Right lobe of liver (tissue), 6 donors: ENCODE measurements around the gene TCAIM. TPM values are rescaled to one million over a fixed set of nuclear protein-coding genes. Genes with fewer than 3 reads are reported as not detected.
A peak's percentile ranks its signal among the peaks of the same experiment; 100 is the strongest.
"Not testable (repeated sequence)": the region's sequence is repeated elsewhere in the genome, so short reads cannot be mapped to it uniquely, and the experiment has no call there.

Source experiments
- ATAC-seq, 4 donors: fragments of 200-7000 bp; cut with Tn5 transposase; one replicate each; pipeline ENCODE4 v1.9.1; 2020; ENCODE audit warnings: mild to moderate bottlenecking in 4 of 4, moderate library complexity in 4 of 4
- DNase-seq, 3 donors: peaks; one replicate each; pipeline ENCODE4 v3.0.0-alpha.2; 2020
- H3K27ac ChIP-seq, 3 donors: fragments of 200-600 bp; one replicate each; pipeline ENCODE4 v1.8.0; 2022
- H3K27me3 ChIP-seq, 2 donors: fragments of 200-600 bp; one replicate each; pipeline ENCODE4 v1.8.0; 2022
- H3K36me3 ChIP-seq, 4 donors: fragments of 200-600 bp; sonication (generic) in 1 of 4; one replicate each; pipeline versions ENCODE4 v1.5.1 to v1.8.0; 2017 to 2022; ENCODE audit warnings: control low read depth in 1 of 4
- H3K4me1 ChIP-seq, 4 donors: fragments of 200-600 bp; sonication (generic) in 1 of 4; one replicate each; pipeline versions ENCODE4 v1.5.1 to v1.8.0; 2017 to 2022; ENCODE audit warnings: control low read depth in 1 of 4
- H3K4me3 ChIP-seq, 3 donors: fragments of 200-600 bp; one replicate each; pipeline ENCODE4 v1.8.0; 2022
- H3K9me3 ChIP-seq, 4 donors: fragments of 200-600 bp; sonication (generic) in 1 of 4; one replicate each; pipeline versions ENCODE4 v1.5.1 to v1.8.0; 2017 to 2022; ENCODE audit warnings: control low read depth in 1 of 4
- POLR2A ChIP-seq: fragments of 450-650 bp; IDR thresholded peaks from one replicate; pipeline ENCODE4 v1.6.1; 2017; ENCODE audit warnings: antibody characterized with exemption, mild to moderate bottlenecking
- WGBS: methylation state at CpG from one replicate; pipeline ENCODE4 v1.1.6; 2018; ENCODE audit warnings: low coverage, low lambda C conversion rate; ENCODE audit not compliant: insufficient coverage; ENCODE audit errors: missing lambda C conversion rate; 5-methylcytosine and 5-hydroxymethylcytosine counted together
- intact Hi-C, 2 donors: fragments of 100-400 bp; cut with DNase I; formaldehyde crosslinking; loops; one replicate each; pipeline versions ENCODE4 v1.11.2 to v1.14.1; 2022
- total RNA-seq, 6 experiments: library from RNA; depleted of rRNA in 2 of 6; stranded (reverse); fragments of >200 nt in 2 of 6; fragmentation: NEBNext Ultra II Directional in 3 of 6; extraction: Animal tissue kit (Norgen Biotek cat#: 25700) in 3 of 6; gene quantifications; one replicate each; pipeline versions ENCODE4 v1.1.0 to v1.2.4, GENCODE V29; 2016 to 2023
- TF ChIP-seq, protein P1 (sequence below), 4 donors: fragments of 200-600 bp in 3 of 4; fragments of 450-650 bp in 1 of 4; IDR thresholded peaks; one replicate each; pipeline versions ENCODE4 v1.5.1 to v1.8.0; 2016 to 2022; ENCODE audit warnings: antibody characterized with exemption in 4 of 4, mild to moderate bottlenecking in 2 of 4
- donor health status: DM: no; HTN: yes; CAD: no.
- donor health status: DM: no; HTN: no; CAD: no.
- donor health status: DM: no; HTN: no; CAD: no.
- donor health status: DM: no; HTN: yes; CAD: no.
- donor health status: DM: no; HTN: yes; CAD: no.

Gene TCAIM
- total RNA-seq, 6 experiments from 2014 or later, result 37.8 to 46.4 (median 40.1) TPM

DNA sequence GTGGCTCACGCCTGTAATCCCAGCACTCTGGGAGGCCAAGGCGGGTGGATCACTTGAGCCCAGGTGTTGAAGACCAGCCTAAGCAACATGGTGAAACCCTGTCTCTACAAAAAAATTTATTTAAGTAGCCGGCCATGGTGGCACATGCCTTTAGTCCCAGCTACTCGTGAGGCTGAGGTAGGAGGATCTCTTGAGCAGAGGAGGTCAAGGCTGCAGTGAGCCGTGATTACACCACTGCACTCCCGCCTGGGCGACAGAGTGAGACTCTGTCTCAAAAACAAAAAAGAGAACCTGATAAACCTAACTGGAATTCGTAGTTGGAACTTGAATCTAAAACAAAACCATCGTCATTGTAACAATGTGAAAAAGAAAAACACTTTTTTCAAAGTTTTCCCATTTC, 57.1 kb downstream of the TCAIM start:
- no peak for DNase-seq
- peaks cover 0 to 22% (median 0%) of the 10 kb centered on the region in 4 donors for H3K36me3 ChIP-seq
- intact Hi-C loops, result no loop called here

DNA sequence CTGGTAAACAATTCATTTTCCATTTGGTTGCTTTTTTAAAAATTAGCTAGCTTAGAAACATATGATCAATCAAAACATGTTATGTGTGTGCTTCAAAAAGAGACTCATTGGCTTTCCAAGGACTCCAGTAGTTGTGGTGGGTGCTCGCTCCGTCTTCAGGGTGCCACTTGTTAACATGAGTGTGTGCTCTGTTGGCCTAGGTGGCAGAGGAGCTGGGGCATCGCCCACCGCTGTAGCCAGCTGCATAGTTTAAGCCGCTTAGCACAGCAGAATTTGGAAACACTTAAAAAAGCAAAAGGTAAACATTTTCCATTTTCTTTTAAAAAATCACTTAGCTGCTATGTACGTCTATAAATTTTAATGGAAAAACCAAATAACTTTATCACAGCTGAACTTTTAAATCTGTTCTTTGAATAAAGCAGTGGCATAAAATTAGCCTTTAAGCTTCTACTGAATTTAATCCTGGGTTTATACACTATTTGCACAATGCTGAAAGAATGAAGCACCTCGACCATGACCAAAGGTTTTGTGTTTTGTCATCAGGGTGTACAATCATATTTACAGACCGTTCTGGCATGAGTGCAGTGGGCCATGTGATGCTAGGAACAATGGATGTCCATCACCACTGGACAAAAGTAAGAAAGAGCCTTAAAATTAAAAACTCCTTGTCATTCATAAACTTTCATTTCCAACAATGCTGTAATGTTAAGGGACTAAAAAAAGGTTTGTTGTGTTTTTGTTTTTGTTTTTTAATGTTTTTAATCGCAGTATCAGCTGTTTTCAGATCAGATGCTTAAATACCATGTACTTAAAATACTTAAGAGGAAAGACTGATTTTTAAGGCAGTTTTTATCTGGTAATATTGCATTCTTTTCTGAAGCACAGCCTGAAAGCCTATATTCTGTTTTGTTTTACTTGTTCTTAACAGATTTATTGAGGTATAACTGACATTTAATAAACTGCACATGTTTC, 57.9 kb downstream of the TCAIM start:
- ATAC-seq, result peak in 3 of 4 donors; percentile 19 to 94 (median 89)
- intact Hi-C loops, result no loop called here

More for the DNA sequence above, 57.1 kb downstream of the TCAIM start:
- Histone ChIP-seq H3K4me3 (no peak overlapping the region), H3K27ac (no peak overlapping the region), H3K27me3 (no peaks in the 10 kb centered on the region), H3K4me1 (no peaks in the 10 kb centered on the region), H3K9me3 (no peaks in the 10 kb centered on the region)
- ATAC-seq, result peak in 2 of 4 donors; percentile 40 to 45
- TF ChIP-seq, protein P1, sequence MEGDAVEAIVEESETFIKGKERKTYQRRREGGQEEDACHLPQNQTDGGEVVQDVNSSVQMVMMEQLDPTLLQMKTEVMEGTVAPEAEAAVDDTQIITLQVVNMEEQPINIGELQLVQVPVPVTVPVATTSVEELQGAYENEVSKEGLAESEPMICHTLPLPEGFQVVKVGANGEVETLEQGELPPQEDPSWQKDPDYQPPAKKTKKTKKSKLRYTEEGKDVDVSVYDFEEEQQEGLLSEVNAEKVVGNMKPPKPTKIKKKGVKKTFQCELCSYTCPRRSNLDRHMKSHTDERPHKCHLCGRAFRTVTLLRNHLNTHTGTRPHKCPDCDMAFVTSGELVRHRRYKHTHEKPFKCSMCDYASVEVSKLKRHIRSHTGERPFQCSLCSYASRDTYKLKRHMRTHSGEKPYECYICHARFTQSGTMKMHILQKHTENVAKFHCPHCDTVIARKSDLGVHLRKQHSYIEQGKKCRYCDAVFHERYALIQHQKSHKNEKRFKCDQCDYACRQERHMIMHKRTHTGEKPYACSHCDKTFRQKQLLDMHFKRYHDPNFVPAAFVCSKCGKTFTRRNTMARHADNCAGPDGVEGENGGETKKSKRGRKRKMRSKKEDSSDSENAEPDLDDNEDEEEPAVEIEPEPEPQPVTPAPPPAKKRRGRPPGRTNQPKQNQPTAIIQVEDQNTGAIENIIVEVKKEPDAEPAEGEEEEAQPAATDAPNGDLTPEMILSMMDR (IDR thresholded peaks at IDR 0.05), result no peak
- TF ChIP-seq POLR2A, result no peak
- WGBS, result 77% methylated on average over 9 of the region's 9 CpGs

DNA sequence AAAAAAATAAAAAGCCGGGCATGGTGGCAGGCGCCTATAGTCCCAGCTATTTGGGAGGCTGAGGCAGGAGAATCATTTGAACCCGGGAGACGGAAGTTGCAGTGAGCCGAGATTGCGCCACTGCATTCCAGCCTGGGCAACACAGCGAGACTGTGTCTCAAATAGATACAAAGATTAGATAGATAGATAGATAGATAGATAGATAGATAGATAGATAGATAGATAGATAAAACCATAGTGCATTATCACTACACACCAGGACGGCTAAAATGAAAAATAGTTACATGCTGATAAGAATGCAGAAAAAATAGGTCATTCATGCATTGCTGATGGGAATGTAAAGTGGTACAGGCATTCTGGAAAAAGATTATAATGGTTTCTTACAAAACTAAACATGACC, 59.7 kb downstream of the TCAIM start:
- H3K4me1 ChIP-seq, H3K4me3 ChIP-seq, ATAC-seq, intact Hi-C loops, H3K27ac ChIP-seq, DNase-seq, H3K9me3 ChIP-seq, H3K27me3 ChIP-seq: not testable (repeated sequence)
- H3K36me3 ChIP-seq, result peaks cover 0 to 36% (median 2%) of the 10 kb centered on the region in 4 donors
- WGBS, result 97% methylated on average over 7 of the region's 8 CpGs

More for the DNA sequence above, 57.9 kb downstream of the TCAIM start:
- Histone ChIP-seq H3K4me1 (no peaks in the 10 kb centered on the region), H3K4me3 (no peak overlapping the region), H3K27ac (no peak overlapping the region), H3K27me3 (no peaks in the 10 kb centered on the region), H3K9me3 (no peaks in the 10 kb centered on the region), H3K36me3 (peaks cover 0 to 30% (median under 1%) of the 10 kb centered on the region in 4 donors)
- 51% methylated on average over 9 of the region's 9 CpGs for WGBS
- DNase-seq, result no peak
- TF ChIP-seq POLR2A, result no peak
- TF ChIP-seq, protein P1 (IDR thresholded peaks at IDR 0.05), result no peak

DNA sequence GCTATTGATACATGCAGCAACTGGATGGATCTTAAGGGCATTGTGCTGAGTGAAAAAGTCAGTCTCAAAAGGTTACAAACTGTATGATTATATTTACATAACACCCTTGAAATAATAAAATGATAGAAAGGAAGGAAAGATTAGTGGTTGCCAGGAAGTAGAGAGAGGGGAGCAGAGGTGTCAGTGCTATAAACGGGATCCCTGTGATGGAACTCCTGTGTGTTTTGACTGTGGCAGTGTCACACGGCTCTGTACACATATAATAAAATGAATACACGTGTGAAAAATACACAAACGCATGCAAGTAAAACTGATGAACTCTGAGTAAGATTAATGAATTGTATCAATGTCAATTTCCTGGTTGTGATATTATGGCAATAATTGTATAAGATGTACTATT, 60.3 kb downstream of the TCAIM start:
- Histone ChIP-seq H3K4me3 (no peak overlapping the region), H3K36me3 (peaks cover 0 to 36% (median 2%) of the 10 kb centered on the region in 4 donors), H3K27me3 (no peaks in the 10 kb centered on the region), H3K9me3 (no peaks in the 10 kb centered on the region), H3K27ac (no peak overlapping the region), H3K4me1 (no peaks in the 10 kb centered on the region)
- intact Hi-C loops, result no loop called here
- ATAC-seq, result no peak
- TF ChIP-seq, protein P1 (IDR thresholded peaks at IDR 0.05), result no peak
- TF ChIP-seq POLR2A, result no peak
- whole genome bisulfite sequencing, result 75% methylated on average over 4 of the region's 4 CpGs
- DNase-seq, result no peak

DNA sequence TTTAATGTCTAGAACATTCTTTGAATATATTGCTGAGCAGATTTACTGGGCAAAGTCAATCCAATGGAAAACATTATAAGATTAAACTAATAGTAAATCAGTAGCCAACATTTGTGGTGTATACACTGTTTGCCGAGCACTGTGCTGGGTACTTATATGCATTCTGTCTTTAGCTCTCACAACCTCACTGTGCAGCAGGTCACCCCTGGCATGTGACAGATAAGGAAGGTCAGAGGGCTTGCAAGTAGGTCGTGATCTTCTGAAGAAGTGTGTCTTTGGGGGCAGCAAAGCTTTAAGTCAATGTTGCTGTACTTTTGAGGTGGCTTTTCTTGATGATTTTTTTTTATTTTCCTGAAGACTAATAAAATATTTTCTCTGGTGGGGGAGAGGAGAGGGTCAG, 62.2 kb downstream of the TCAIM start:
- Histone ChIP-seq H3K36me3 (peaks cover 0 to 36% (median 2%) of the 10 kb centered on the region in 4 donors), H3K27ac (no peak overlapping the region), H3K4me1 (no peaks in the 10 kb centered on the region), H3K27me3 (no peaks in the 10 kb centered on the region), H3K9me3 (no peaks in the 10 kb centered on the region), H3K4me3 (no peak overlapping the region)
- WGBS, result 33% methylated on average over 2 of the region's 2 CpGs
- ATAC-seq (no peak), DNase-seq (no peak)
- intact Hi-C loops, result no loop called here
- TF ChIP-seq, protein P1 (IDR thresholded peaks at IDR 0.05), result no peak
- TF ChIP-seq POLR2A, result no peak
